A549 (cell line): ENCODE results near the gene PIK3R2. TPM values are rescaled to one million over a fixed set of nuclear protein-coding genes. Genes with fewer than 3 reads are reported as not detected.

Experiments
- ATAC-seq, 2 experiments: fragments of 200-7000 bp in 1 of 2; fragments of >200 bp in 1 of 2; cut with Nextera tagmentation in 1 of 2; cut with Tn5 transposase in 1 of 2; 3 replicates each; pipeline versions ENCODE4 v1.8.0 to v1.9.1; 2018 to 2020; ENCODE audit warnings: mild to moderate bottlenecking in 1 of 2, moderate library complexity in 1 of 2
- CTCF ChIA-PET: fragments of 300-600 bp; sonication (Branson Sonifier 250); formaldehyde crosslinking; extraction: SDS; loops from one replicate; lab custom pipeline; 2021; ENCODE audit warnings: antibody characterized with exemption, inconsistent platforms; lab: Yijun Ruan, JAX
- POLR2A ChIA-PET: fragments of 350-600 bp; formaldehyde crosslinking; extraction: SDS; loops from one replicate; lab custom pipeline; 2021; ENCODE audit warnings: antibody characterized with exemption, inconsistent platforms; lab: Yijun Ruan, JAX
- DNase-seq, 2 experiments: peaks; one replicate each; pipeline versions ENCODE4 v3.0.0 to v3.0.0-alpha.2; 2011 to 2016; ENCODE audit warnings: low read depth in 1 of 2, low spot score in 1 of 2
- FAIRE-seq: peaks from 2 replicates; lab custom pipeline; 2011; peaks lifted over from hg19 to GRCh38; lab: Jason Lieb, UNC
- H3K27ac ChIP-seq, 2 experiments: fragments of >200 bp; sonication (Bioruptor Twin); formaldehyde crosslinking; 3 replicates each; pipeline ENCODE4 v1.5.1; 2016 to 2017
- H3K4me1 ChIP-seq: fragments of >200 bp; sonication (Bioruptor Twin); formaldehyde crosslinking; 3 replicates; pipeline ENCODE4 v1.6.1; 2016
- H3K4me2 ChIP-seq: fragments of >200 bp; sonication (Bioruptor Twin); formaldehyde crosslinking; 3 replicates; pipeline ENCODE4 v1.6.1; 2016
- H3K4me3 ChIP-seq: fragments of >200 bp; sonication (Bioruptor Twin); formaldehyde crosslinking; 3 replicates; pipeline ENCODE4 v1.5.1; 2016
- H3K9me3 ChIP-seq: fragments of >200 bp; sonication (Bioruptor Twin); formaldehyde crosslinking; 3 replicates; pipeline ENCODE4 v1.6.1; 2016
- CEBPB ChIP-seq, 2 experiments: fragments of >200 bp in 1 of 2; sonication (Bioruptor Twin) in 1 of 2; formaldehyde crosslinking in 1 of 2; IDR thresholded peaks; 2 replicates each; pipeline ENCODE4 v1.6.1; 2012 to 2016
- CHD2 ChIP-seq: fragments of 150-350 bp; IDR thresholded peaks from 2 replicates; pipeline ENCODE4 v1.6.1; 2014; ENCODE audit warnings: low read length; ENCODE audit not compliant: partially characterized antibody
- CHD4 ChIP-seq: fragments of 200-600 bp; sonication (generic); IDR thresholded peaks from 2 replicates; pipeline ENCODE4 v1.6.1; 2016; ENCODE audit warnings: antibody characterized with exemption, mild to moderate bottlenecking, borderline replicate concordance
- EHF ChIP-seq: fragments of 250-450 bp; sonication (Bioruptor Pico); IDR thresholded peaks from 2 replicates; pipeline ENCODE4 v1.5.0; 2020; ENCODE audit warnings: mild to moderate bottlenecking
- EP300 ChIP-seq, 2 experiments: fragments of >200 bp; sonication (Bioruptor Twin); formaldehyde crosslinking; IDR thresholded peaks; 2 replicates in 1 of 2; 3 replicates in 1 of 2; pipeline ENCODE4 v1.6.1; 2016 to 2017
- ESRRA ChIP-seq: fragments of 150-350 bp; IDR thresholded peaks from 2 replicates; pipeline ENCODE4 v1.6.1; 2014; ENCODE audit warnings: mild to moderate bottlenecking, low read length, borderline replicate concordance
- FOSB ChIP-seq: fragments of 250-450 bp; sonication (Bioruptor Pico); IDR thresholded peaks from 2 replicates; pipeline ENCODE4 v1.5.0; 2020; ENCODE audit warnings: mild to moderate bottlenecking, moderate library complexity
- GATA3 ChIP-seq: IDR thresholded peaks from 2 replicates; pipeline ENCODE4 v1.6.1; 2012; ENCODE audit warnings: borderline replicate concordance
- HDAC2 ChIP-seq: fragments of 200-600 bp; sonication (generic); IDR thresholded peaks from 2 replicates; pipeline ENCODE4 v1.6.1; 2016
- HES2 ChIP-seq: fragments of >200 bp; sonication (Bioruptor Twin); formaldehyde crosslinking; IDR thresholded peaks from 2 replicates; pipeline ENCODE4 v1.6.1; 2016
- HEYL ChIP-seq: fragments of 250-450 bp; sonication (Bioruptor Pico); IDR thresholded peaks from 2 replicates; pipeline ENCODE4 v1.8.0; 2021; ENCODE audit warnings: mild to moderate bottlenecking, moderate library complexity
- HMGXB4 ChIP-seq: fragments of 250-450 bp; sonication (Bioruptor Pico); IDR thresholded peaks from 2 replicates; pipeline ENCODE4 v1.5.0; 2021; ENCODE audit warnings: mild to moderate bottlenecking, moderate library complexity, borderline replicate concordance
- HOXA7 ChIP-seq: fragments of 250-450 bp; sonication (Bioruptor Pico); IDR thresholded peaks from 2 replicates; pipeline ENCODE4 v1.5.0; 2020; ENCODE audit warnings: mild to moderate bottlenecking, moderate library complexity
- HOXB13 ChIP-seq: fragments of 250-450 bp; sonication (Bioruptor Pico); IDR thresholded peaks from 2 replicates; pipeline ENCODE4 v1.5.0; 2020; ENCODE audit warnings: low read depth, mild to moderate bottlenecking, moderate library complexity
- HOXB5 ChIP-seq: fragments of 250-450 bp; sonication (Bioruptor Pico); IDR thresholded peaks from 2 replicates; pipeline ENCODE4 v1.5.0; 2020; ENCODE audit warnings: mild to moderate bottlenecking, moderate library complexity
- JUNB ChIP-seq: fragments of >200 bp; sonication (Bioruptor Twin); formaldehyde crosslinking; IDR thresholded peaks from 2 replicates; pipeline ENCODE4 v1.6.1; 2016
- KDM1A ChIP-seq: fragments of 200-600 bp; sonication (generic); IDR thresholded peaks from 2 replicates; pipeline ENCODE4 v1.6.1; 2016; ENCODE audit warnings: low read depth, mild to moderate bottlenecking
- KDM5A ChIP-seq: fragments of 200-600 bp; sonication (generic); IDR thresholded peaks from 2 replicates; pipeline ENCODE4 v1.6.1; 2016; ENCODE audit warnings: antibody characterized with exemption, mild to moderate bottlenecking
- NFE2L2 ChIP-seq: fragments of 150-350 bp; conservative IDR thresholded peaks from 2 replicates; pipeline ENCODE4 v1.6.1; 2014; ENCODE audit warnings: low read length
- RAD21 ChIP-seq, 2 experiments: fragments of >200 bp in 1 of 2; sonication (Bioruptor Twin) in 1 of 2; formaldehyde crosslinking in 1 of 2; IDR thresholded peaks in 1 of 2; conservative IDR thresholded peaks in 1 of 2; 2 replicates in 1 of 2; 3 replicates in 1 of 2; pipeline ENCODE4 v1.6.1; 2012 to 2018; ENCODE audit warnings: inconsistent platforms in 1 of 2
- SMC3 ChIP-seq: fragments of >200 bp; sonication (Bioruptor Twin); formaldehyde crosslinking; IDR thresholded peaks from 3 replicates; pipeline ENCODE4 v1.6.1; 2018; ENCODE audit warnings: inconsistent platforms
- SREBF2 ChIP-seq: fragments of 450-650 bp; IDR thresholded peaks from 2 replicates; pipeline ENCODE4 v1.6.1; 2014; ENCODE audit warnings: mild to moderate bottlenecking, moderate library complexity
- TFCP2L1 ChIP-seq: fragments of 250-450 bp; sonication (Bioruptor Pico); IDR thresholded peaks from 2 replicates; pipeline ENCODE4 v1.5.0; 2021; ENCODE audit warnings: mild to moderate bottlenecking
- WGBS: methylation state at CpG from one replicate; pipeline ENCODE4 v1.1.6; 2017; ENCODE audit errors: missing lambda C conversion rate; 5-methylcytosine and 5-hydroxymethylcytosine counted together
- polyA plus RNA-seq, 4 experiments: library from polyadenylated mRNA; depleted of rRNA in 3 of 4; stranded (reverse); fragments of >200 nt; fragmentation: RNase III in 1 of 4; extraction: RNeasy Plus Mini Kit Qiagen cat#74134 plus additional on column Dnase treatment in 1 of 4; gene quantifications; 2 replicates in 3 of 4; 3 replicates in 1 of 4; pipeline ENCODE4 v1.2.3, GENCODE V29; 2011 to 2017
- TF ChIP-seq, protein P1 (sequence below): IDR thresholded peaks from 2 replicates; pipeline ENCODE4 v1.6.1; 2012
- TF ChIP-seq, protein P2 (sequence below): fragments of 450-650 bp; IDR thresholded peaks from 2 replicates; pipeline ENCODE4 v1.6.1; 2014; ENCODE audit warnings: antibody characterized with exemption

The PIK3R2 gene
- polyA plus RNA-seq, 2 of the 4 experiments (the other 2 are of a cell fraction), result 6.7 to 8.3 TPM

DNA sequence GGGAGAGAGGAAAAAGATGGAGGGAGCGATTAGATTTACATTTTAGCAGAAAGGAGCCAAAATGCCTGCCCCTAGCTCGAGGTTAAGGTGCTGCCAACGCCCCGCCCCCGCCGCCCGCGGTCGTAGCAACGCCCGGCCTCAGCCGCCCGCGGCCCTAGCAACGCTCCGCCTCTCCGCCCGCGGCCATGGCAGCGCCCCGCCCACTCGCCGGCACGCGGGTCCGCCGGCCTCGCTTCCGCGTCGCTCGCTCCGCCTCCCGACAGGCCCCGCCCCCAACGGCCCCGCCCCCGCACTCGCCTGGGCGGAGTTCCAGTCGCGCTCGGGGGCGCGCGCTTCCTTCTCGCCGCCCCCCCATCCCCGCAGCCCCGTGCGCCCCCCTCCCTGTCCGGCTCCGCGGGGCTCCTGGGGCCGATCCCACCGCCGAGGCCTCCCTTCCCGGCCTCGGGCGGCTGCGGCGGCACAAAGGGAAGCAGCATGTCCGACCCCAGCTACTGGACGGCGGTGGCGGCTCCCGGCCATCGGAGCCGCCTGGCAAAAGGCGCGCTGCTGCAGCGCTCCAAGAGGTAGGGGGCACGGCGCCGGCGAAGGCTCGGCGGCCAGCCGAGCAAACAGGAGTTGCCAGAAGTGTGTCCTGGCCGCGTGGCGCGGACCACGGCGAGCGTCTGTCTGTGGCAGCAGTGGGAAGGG lies 35.1 kb upstream of the PIK3R2 start (continued):
- TF ChIP-seq, protein P1, sequence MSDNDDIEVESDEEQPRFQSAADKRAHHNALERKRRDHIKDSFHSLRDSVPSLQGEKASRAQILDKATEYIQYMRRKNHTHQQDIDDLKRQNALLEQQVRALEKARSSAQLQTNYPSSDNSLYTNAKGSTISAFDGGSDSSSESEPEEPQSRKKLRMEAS, result peak; percentile 3; the same call in 1 of the 2 replicates
- TF ChIP-seq HOXB13 (CRISPR knock-in tag), result no peak
- TF ChIP-seq HDAC2, result no peak
- TF ChIP-seq NFE2L2, result no peak
- no peak for TF ChIP-seq SMC3

- CTCF ChIA-PET, result interaction anchor here (1.1 to 2.1 kb wide), 4 partner anchors 34 to 100 kb away, joined by 3 to 4 read pairs (median 4); partner anchors contain the start of gene PIK3R2
- peak overlapping the region; percentile 76 to 84 for H3K27ac ChIP-seq
- no peak for ATAC-seq
- 0 out of 3 replicates have a peak, but pooled peaks cover 8% of the 10 kb centered on the region for H3K4me1 ChIP-seq
- FAIRE-seq, result no peak
- WGBS, result 36% methylated on average over 7 of the region's 14 CpGs
- H3K4me3 ChIP-seq, result peak overlapping the region; percentile 71
- peak overlapping the region; percentile 96 for H3K4me2 ChIP-seq
- POLR2A ChIA-PET, result interaction anchor here (0.5 kb wide), 1 partner anchor 12 kb away, joined by 12 read pairs; no protein-coding TSS in a partner anchor
- no peak for DNase-seq
- H3K9me3 ChIP-seq, result no peaks in the 10 kb centered on the region
- TF ChIP-seq HES2, result no peak
- TF ChIP-seq KDM1A, result peak; percentile 83; the same call in 1 of the 2 replicates
- TF ChIP-seq, all 56 proteins: peak for 1
Measured at GRCh38 chr19:18118420-18119012, 34.4 kb upstream of the PIK3R2 start.

- no peak for ATAC-seq
- H3K9me3 ChIP-seq, result no peaks in the 10 kb centered on the region
- no peak overlapping the region; the same call in 2 of the 3 replicates for H3K4me2 ChIP-seq
- ChIA-PET CTCF (interaction anchor here (1.2 to 2.1 kb wide), 4 partner anchors 33 to 52 kb away, joined by 4 to 8 read pairs (median 4); partner anchors contain the start of gene PIK3R2), POLR2A (interaction anchor here (0.5 kb wide), 1 partner anchor 13 kb away, joined by 12 read pairs; no protein-coding TSS in a partner anchor)
- WGBS, result 83% methylated on average over 10 of the region's 13 CpGs
- TF ChIP-seq KDM1A (no peak), JUNB (no peak), EHF (CRISPR knock-in tag) (no peak), CHD4 (no peak), TFCP2L1 (CRISPR knock-in tag) (no peak)
- TF ChIP-seq, protein P1, result no peak
- no peak for DNase-seq
- H3K4me1 ChIP-seq, result 0 out of 3 replicates have a peak, but pooled peaks cover 8% of the 10 kb centered on the region
- FAIRE-seq, result no peak
- H3K4me3 ChIP-seq, result no peak overlapping the region; the same call in 2 of the 3 replicates
- H3K27ac ChIP-seq, result no peak overlapping the region
Measured at GRCh38 chr19:18119013-18119716, 33.8 kb upstream of the PIK3R2 start.

GRCh38 chr19:18119717-18120105 lies 33.3 kb upstream of the PIK3R2 start:
- H3K27ac ChIP-seq, result no peak overlapping the region
- no peak overlapping the region for H3K4me2 ChIP-seq
- TF ChIP-seq SMC3 (no peak), GATA3 (no peak), HOXA7 (CRISPR knock-in tag) (no peak), ESRRA (no peak), CEBPB (IDR thresholded peaks at IDR 0.05) (no peak), EP300 (IDR thresholded peaks at IDR 0.05) (no peak), HEYL (CRISPR knock-in tag) (no peak), CHD2 (no peak), RAD21 (conservative IDR thresholded peaks at IDR 0.05 in 1 of 2, IDR thresholded peaks at IDR 0.05 in 1 of 2) (no peak), HOXB13 (CRISPR knock-in tag) (no peak), FOSB (CRISPR knock-in tag) (no peak), KDM5A (no peak), HMGXB4 (CRISPR knock-in tag) (no peak), EHF (CRISPR knock-in tag) (no peak), HOXB5 (no peak), NFE2L2 (no peak), SREBF2 (no peak), HES2 (no peak)
- TF ChIP-seq, protein P2, sequence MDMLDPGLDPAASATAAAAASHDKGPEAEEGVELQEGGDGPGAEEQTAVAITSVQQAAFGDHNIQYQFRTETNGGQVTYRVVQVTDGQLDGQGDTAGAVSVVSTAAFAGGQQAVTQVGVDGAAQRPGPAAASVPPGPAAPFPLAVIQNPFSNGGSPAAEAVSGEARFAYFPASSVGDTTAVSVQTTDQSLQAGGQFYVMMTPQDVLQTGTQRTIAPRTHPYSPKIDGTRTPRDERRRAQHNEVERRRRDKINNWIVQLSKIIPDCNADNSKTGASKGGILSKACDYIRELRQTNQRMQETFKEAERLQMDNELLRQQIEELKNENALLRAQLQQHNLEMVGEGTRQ, result no peak
- 0 out of 3 replicates have a peak, but pooled peaks cover 8% of the 10 kb centered on the region for H3K4me1 ChIP-seq
- POLR2A ChIA-PET, result no interaction called here
- 92% methylated on average over 14 of the region's 14 CpGs for WGBS
- H3K4me3 ChIP-seq, result no peak overlapping the region
- ATAC-seq (no peak), DNase-seq (no peak), FAIRE-seq (no peak)
- CTCF ChIA-PET, result interaction anchor here (1.2 to 1.9 kb wide), 2 partner anchors 32 to 42 kb away, joined by 4 to 8 read pairs; partner anchors contain the start of gene PIK3R2
- H3K9me3 ChIP-seq, result no peaks in the 10 kb centered on the region
